Measurements from ENCODE around the gene MFNG.

MFNG gene

GRCh38 chr22:37493979-37494378, 7.8 kb upstream of the MFNG start:
- H3K4me3 ChIP-seq (ENCODE audit: low read depth, low read length): no peak overlapping the region
- in situ Hi-C loops (cut with HindIII; ENCODE audit: low sequenced_read_pairs): no loop called here
- no peak for TF ChIP-seq CTCF (IDR thresholded peaks at IDR 0.05; ENCODE audit: low read depth, low read length)
- no peak for DNase-seq (ENCODE audit: low read depth, low spot score)

- peak; percentile 67 for TF ChIP-seq CTCF (IDR thresholded peaks at IDR 0.05; ENCODE audit: low read depth, low read length)
- DNase-seq (ENCODE audit: low read depth, low spot score): peak; percentile 52
- in situ Hi-C loops (cut with HindIII; ENCODE audit: low sequenced_read_pairs): no loop called here
- no peak overlapping the region for H3K4me3 ChIP-seq (ENCODE audit: low read depth, low read length)
Observed at GRCh38 chr22:37492428-37493344, 6.5 kb upstream of the MFNG start.

GRCh38 chr22:37491559-37492427, 5.6 kb upstream of the MFNG start:
- in situ Hi-C loops (cut with HindIII; ENCODE audit: low sequenced_read_pairs): no loop called here
- DNase-seq (ENCODE audit: low read depth, low spot score): no peak
- H3K4me3 ChIP-seq (ENCODE audit: low read depth, low read length): no peak overlapping the region
- no peak for TF ChIP-seq CTCF (IDR thresholded peaks at IDR 0.05; ENCODE audit: low read depth, low read length)

- no peak for TF ChIP-seq CTCF (IDR thresholded peaks at IDR 0.05; ENCODE audit: low read depth, low read length)
- in situ Hi-C loops (cut with HindIII; ENCODE audit: low sequenced_read_pairs): no loop called here
Observed at GRCh38 chr22:37491106-37491505, 4.9 kb upstream of the MFNG start.

GRCh38 chr22:37489983-37490382, 3.8 kb upstream of the MFNG start:
- in situ Hi-C loops (cut with HindIII; ENCODE audit: low sequenced_read_pairs): no loop called here
- H3K4me3 ChIP-seq (ENCODE audit: low read depth, low read length): no peak overlapping the region
- DNase-seq (ENCODE audit: low read depth, low spot score): no peak
- no peak for TF ChIP-seq CTCF (IDR thresholded peaks at IDR 0.05; ENCODE audit: low read depth, low read length)

More at GRCh38 chr22:37491106-37491505, 4.9 kb upstream of the MFNG start:
- H3K4me3 ChIP-seq (ENCODE audit: low read depth, low read length): no peak overlapping the region
- DNase-seq (ENCODE audit: low read depth, low spot score): no peak

- in situ Hi-C loops (cut with HindIII; ENCODE audit: low sequenced_read_pairs): no loop called here
- no peak for TF ChIP-seq CTCF (IDR thresholded peaks at IDR 0.05; ENCODE audit: low read depth, low read length)
- H3K4me3 ChIP-seq (ENCODE audit: low read depth, low read length): no peak overlapping the region
- DNase-seq (ENCODE audit: low read depth, low spot score): no peak
Observed at GRCh38 chr22:37488337-37489135, 2.4 kb upstream of the MFNG start.

All from astrocyte of the spinal cord (primary cell).